Activated gamma-delta T cell treated with Interleukin-2 at 50 U/mL for 16 hours (primary cell): ENCODE results near the gene INO80E.
A peak's percentile ranks its signal among the peaks of the same experiment; 100 is the strongest.
"Not testable (repeated sequence)": the region's sequence is repeated elsewhere in the genome, so short reads cannot be mapped to it uniquely, and the experiment has no call there.

Experiments
- DNase-seq: peaks from one replicate; pipeline ENCODE4 v3.0.0-alpha.2; 2020

The INO80E gene

DNA sequence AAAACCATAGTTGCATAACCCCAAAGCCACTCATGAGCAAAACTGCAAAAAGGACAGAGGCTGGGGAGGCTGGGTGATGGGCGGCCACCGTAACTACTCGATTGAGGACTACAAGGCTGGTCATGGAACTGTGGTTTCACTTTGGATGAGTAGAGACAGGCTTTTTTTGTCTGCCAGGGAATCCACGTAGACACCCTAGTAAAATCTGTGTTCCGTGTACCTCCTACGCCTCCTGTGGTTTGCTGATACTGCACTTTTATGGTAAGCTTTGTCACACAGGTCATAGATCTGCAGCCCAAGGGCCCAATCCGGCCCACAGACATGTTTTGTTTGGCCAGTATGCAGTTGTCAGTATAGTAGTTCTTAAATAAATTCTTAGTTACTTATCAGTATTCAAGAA, 37.2 kb downstream of the INO80E start:
- DNase-seq, result no peak

- no peak for DNase-seq
These were observed 44.2 kb downstream of the INO80E start for GRCh38 chr16:30040221-30040620.

DNA sequence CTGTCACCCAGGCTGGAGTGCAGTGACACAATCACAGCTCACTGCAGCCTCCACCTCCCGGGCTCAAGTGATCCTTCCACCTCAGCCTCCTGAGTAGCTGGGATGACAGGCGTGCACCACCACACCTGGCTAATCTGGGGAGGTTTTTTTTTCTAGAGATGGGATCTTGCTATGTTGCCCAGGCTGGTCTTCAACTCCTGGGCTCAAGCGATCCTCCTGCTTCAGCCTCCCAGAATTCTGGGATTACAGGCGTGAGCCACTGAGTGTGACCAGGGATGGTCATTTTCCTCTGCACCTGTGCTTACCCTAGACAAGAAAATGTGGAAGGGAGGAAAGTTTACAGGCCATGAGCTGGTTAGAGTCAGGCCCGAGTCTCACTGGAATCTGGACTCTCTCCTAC, 44.6 kb downstream of the INO80E start:
- not testable (repeated sequence) for DNase-seq

- no peak for DNase-seq
These were observed 45.8 kb downstream of the INO80E start for GRCh38 chr16:30041841-30042240.

DNA sequence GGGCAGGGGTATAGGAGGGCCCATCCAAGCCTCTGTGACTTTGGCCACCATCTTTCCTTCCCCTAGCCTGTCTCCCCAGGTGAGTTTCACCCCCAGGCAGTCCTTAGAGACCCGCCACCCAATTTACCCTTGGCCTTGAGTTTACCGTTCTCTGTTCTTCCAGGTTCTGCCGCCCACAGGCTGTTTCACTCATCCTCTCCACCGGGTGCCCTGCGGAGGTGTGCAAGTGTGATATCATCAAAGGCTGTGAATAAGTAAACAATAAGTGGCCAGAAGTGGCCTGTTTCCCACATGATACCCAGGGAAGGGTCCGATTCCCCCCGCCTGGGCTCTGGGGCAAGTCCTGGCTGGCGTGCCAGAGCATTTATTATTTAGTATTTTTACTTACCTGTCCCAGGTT, 50.1 kb downstream of the INO80E start:
- DNase-seq, result no peak

DNA sequence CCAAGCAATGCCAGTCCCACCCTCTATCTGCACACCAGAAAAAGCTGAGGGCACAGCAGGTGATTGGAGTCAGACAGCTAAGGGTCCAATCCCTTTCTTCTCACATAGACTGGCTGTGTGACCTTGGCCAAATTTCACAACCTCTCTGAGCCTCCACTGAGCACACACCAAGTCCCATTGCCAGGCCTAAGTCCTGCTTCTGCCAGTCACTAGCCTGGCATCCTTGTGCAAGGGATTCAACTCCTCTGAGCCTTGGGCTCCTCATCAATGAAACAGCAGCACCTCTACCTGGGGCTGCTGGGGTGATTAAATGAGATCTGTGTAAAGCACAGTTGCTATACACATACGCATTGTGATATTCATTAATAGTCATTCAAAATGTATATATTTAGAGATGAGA, 50.5 kb downstream of the INO80E start:
- DNase-seq, result no peak

- no peak for DNase-seq
These were observed 53.8 kb downstream of the INO80E start for GRCh38 chr16:30049871-30050270.

GRCh38 chr16:30051518-30051917, 55.5 kb downstream of the INO80E start:
- no peak for DNase-seq

DNA sequence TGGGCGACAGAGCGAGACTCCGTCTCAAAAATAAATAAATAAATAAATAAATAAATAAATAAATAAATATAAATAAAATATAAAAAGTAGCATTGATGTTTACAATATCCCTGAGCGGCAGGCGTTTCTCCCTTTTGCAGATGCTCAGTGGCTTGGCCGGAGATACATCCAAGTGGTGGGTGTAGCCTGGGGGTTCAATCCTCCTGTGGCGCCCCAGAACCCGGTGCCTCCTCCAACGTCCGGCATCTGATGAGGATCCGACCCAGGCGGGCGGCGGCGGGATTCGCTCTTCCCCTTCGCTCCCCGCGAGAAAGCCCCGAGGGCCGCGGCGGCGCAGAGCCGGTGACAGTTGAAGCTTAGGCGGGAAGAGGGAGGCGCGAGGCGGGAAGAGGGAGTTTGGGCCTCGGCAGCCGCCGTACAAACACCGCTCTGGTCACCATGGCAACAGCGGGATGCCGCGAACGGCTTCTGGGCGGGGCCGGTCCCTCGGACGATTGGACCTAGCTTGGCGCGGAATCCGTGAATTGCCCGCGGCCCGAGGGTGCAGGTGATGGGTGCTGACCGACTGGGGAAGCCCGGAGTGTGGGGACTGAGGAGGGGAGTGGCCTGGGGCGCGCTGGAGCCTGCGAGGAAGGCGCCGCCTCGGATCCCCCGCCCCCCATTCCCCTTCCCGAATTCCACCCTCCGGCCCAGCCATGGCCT, 56.8 kb downstream of the INO80E start:
- DNase-seq, result peak; percentile 86

DNA sequence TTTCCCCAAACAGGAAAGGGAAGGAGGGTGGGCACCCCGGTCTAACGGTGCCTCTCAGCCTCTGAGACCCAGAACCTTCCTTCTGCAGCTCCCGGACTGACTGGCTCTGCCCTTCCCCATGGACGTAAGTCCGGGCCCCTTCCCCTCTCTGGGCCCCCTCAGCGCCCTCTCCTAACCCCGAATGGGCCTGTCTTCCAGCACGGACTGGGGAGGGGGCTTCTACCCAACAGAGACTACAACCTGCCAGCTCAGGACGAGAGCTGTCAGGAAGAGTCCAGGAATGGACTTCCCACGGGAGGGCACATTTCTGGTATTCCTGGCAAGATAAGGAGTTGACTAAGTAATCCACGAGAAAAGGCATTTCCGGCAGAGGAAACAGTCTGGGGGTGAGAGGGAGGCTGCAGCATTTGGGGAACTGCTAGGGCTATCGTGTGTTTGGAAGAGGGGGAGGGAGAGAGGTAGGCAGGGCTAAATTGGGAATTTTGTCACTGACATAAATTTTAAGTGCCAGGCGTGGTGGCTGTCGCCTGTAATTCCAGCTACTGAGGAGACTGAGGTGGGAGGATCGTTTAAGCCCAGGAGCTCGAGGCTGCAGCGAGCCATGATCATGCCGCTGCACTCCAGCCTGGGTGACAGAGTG, 57.5 kb downstream of the INO80E start:
- DNase-seq, result no peak

DNA sequence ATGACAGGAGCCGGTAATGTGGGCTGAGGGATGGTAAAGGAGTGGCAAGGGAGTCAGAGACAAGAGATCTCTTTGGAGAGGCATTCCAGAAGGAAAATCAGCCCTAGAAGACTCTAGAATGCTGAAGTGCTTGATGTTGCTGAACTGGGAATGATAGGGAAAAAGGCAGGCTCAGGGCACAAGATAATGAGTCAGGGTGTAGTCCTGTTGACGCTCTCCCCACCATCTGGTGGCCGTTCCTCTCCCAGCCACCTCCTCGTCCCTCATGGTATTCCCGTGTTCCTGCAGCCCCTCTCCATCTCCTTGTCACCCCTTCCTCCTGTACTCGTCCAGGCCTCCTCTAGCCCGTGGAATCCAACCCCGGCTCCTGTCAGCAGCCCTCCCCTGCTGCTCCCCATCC, 58.4 kb downstream of the INO80E start:
- no peak for DNase-seq

- DNase-seq, result peak; percentile 33
These were observed 59.0 kb downstream of the INO80E start for GRCh38 chr16:30054959-30055553.
